Tibial nerve (tissue), 4 donors: ENCODE results near the gene TNNC1. TPM values are rescaled to one million over a fixed set of nuclear protein-coding genes. Genes with fewer than 3 reads are reported as not detected.
A peak's percentile ranks its signal among the peaks of the same experiment; 100 is the strongest.

Experiments
- DNase-seq, 2 donors: peaks; one replicate each; pipeline ENCODE4 v3.0.0-alpha.2; 2019; ENCODE audit warnings: low spot score in 2 of 2
- H3K27ac ChIP-seq, 4 donors: fragments of 200-600 bp; sonication (generic) in 3 of 4; one replicate each; pipeline ENCODE4 v1.5.1; 2017 to 2019; ENCODE audit warnings: mild to moderate bottlenecking in 1 of 4
- H3K27me3 ChIP-seq, 2 donors: fragments of 200-600 bp; sonication (generic) in 1 of 2; one replicate each; pipeline versions ENCODE4 v1.5.1 to v1.6.0; 2017 to 2019
- H3K36me3 ChIP-seq, 3 donors: fragments of 200-600 bp; sonication (generic); one replicate each; pipeline ENCODE4 v1.5.1; 2018 to 2019
- H3K4me1 ChIP-seq, 4 donors: fragments of 200-600 bp; sonication (generic) in 3 of 4; one replicate each; pipeline ENCODE4 v1.5.1; 2017 to 2019
- H3K4me3 ChIP-seq, 4 donors: fragments of 200-600 bp; sonication (generic) in 3 of 4; one replicate each; pipeline ENCODE4 v1.5.1; 2017 to 2019; ENCODE audit warnings: mild to moderate bottlenecking in 1 of 4, moderate library complexity in 1 of 4
- H3K9me3 ChIP-seq, 4 donors: fragments of 200-600 bp; sonication (generic) in 3 of 4; one replicate each; pipeline ENCODE4 v1.5.1; 2017 to 2019
- EP300 ChIP-seq, 2 donors: sonication (generic); formaldehyde crosslinking; IDR thresholded peaks; one replicate each; pipeline ENCODE4 v1.6.1; 2017; ENCODE audit warnings: antibody characterized with exemption in 2 of 2, mild to moderate bottlenecking in 1 of 2
- POLR2A ChIP-seq, 2 donors: fragments of 450-650 bp; IDR thresholded peaks; one replicate each; pipeline ENCODE4 v1.6.1; 2017; ENCODE audit warnings: antibody characterized with exemption in 2 of 2, mild to moderate bottlenecking in 2 of 2, moderate library complexity in 2 of 2
- WGBS, 2 donors: methylation state at CpG; one replicate each; pipeline ENCODE4 v1.1.5; 2018; 5-methylcytosine and 5-hydroxymethylcytosine counted together
- total RNA-seq, 4 donors: library from RNA; depleted of rRNA; stranded (reverse); fragments of >200 nt; gene quantifications; one replicate each; pipeline ENCODE4 v1.1.0, GENCODE V29; 2016
- TF ChIP-seq, protein P1 (sequence below), 5 experiments: fragments of 200-600 bp in 3 of 5; fragments of 450-650 bp in 2 of 5; sonication (generic) in 3 of 5; IDR thresholded peaks; one replicate each; pipeline ENCODE4 v1.5.1; 2016 to 2019; ENCODE audit warnings: antibody characterized with exemption in 5 of 5, mild to moderate bottlenecking in 3 of 5, moderate library complexity in 2 of 5

The TNNC1 gene
- total RNA-seq: 100 to 1,000 TPM; 235 to 624 (median 535) TPM

DNA sequence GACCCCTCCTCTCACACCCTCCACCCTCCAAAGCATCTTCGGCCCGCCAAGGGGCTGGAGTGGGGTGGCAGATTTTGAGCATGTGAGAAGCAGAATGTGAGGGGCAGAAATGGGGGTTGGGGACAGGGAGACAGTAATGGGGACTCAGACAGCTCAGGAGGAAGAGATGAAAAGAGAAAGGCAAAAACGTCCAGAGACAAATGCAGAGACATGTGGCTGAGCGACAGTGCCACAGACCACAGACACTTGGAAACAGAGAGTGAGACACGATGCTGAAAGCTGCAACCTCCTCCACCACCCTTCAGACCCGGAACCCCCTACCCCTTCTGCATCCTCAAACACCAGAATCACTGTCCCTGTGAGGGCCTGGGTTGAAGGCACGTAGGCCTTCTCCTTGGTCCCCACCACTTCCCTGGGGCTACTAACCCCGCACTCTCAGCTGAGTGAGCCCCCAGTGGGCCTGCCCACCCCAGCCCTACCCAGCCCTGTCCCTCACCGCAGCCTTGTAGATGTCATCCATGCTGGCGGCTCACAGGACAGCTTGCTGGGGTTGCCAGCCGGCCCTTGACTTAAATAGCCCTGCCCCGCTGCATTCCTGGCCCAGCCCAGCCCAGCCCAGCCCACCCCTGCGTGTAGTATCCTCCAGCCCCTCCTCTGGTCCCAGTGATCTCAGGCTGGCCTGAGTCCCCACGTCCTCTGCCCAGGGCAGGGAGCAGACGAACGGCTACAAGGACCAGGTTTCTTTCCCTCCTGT lies at the start of gene TNNC1:
Gene TNNC1, minus strand, starts transcription at position 546 of the 754 bp plus-strand sequence. Its CDS starts 26 bp downstream, at position 520.
- DNase-seq: no peak
- WGBS, 2 donors: 48 to 64% methylated on average over 12 to 16 of the region's 16 CpGs
- peak within 1 kb of the TSS; percentile 57 to 98 (median 96) for H3K4me3 ChIP-seq
- H3K36me3 ChIP-seq: peaks cover 0 to 15% (median 0%) of the 10 kb centered on the region in 3 donors
- TF ChIP-seq POLR2A (IDR thresholded peaks at IDR 0.05) (no peak), EP300 (IDR thresholded peaks at IDR 0.05) (no peak)
- TF ChIP-seq, protein P1, sequence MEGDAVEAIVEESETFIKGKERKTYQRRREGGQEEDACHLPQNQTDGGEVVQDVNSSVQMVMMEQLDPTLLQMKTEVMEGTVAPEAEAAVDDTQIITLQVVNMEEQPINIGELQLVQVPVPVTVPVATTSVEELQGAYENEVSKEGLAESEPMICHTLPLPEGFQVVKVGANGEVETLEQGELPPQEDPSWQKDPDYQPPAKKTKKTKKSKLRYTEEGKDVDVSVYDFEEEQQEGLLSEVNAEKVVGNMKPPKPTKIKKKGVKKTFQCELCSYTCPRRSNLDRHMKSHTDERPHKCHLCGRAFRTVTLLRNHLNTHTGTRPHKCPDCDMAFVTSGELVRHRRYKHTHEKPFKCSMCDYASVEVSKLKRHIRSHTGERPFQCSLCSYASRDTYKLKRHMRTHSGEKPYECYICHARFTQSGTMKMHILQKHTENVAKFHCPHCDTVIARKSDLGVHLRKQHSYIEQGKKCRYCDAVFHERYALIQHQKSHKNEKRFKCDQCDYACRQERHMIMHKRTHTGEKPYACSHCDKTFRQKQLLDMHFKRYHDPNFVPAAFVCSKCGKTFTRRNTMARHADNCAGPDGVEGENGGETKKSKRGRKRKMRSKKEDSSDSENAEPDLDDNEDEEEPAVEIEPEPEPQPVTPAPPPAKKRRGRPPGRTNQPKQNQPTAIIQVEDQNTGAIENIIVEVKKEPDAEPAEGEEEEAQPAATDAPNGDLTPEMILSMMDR (IDR thresholded peaks at IDR 0.05): no peak
- H3K9me3 ChIP-seq: no peaks in the 10 kb centered on the region
- H3K4me1 ChIP-seq: peaks cover 0 to 46% (median 13%) of the 10 kb centered on the region in 4 donors
- H3K27me3 ChIP-seq: no peaks in the 10 kb centered on the region
- H3K27ac ChIP-seq: peak within 1 kb of the TSS; percentile 82 to 98 (median 96)

DNA sequence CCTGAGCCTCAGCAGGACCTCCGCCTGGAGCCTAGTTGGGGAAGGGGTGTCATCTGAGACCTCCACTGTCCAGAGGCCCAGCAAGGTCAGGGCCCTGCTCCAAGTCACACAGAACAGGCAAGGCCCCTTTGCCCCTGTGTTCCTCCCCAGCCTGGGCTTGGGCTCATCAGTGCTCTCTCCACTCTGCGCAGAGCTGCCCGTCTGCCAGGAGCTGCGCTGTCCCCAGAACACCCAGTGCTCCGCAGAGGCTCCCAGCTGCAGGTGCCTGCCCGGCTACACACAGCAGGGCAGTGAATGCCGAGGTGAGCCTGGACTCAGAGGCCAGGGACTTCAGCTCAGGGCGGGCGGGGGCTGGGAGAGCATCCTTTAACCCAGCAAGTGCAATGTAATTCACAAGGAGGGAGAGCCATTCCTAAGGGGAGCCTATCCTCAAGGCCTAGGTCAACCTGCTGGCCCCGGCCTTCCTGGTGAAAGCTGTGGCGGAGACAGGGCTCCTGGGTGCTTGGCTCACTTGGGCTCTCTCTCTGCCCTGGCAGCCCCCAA lies 49.0 kb upstream of the TNNC1 start:
- whole genome bisulfite sequencing, 2 donors: 90 to 93% methylated on average over 4 to 7 of the region's 11 CpGs
- TF ChIP-seq POLR2A (IDR thresholded peaks at IDR 0.05) (no peak), EP300 (IDR thresholded peaks at IDR 0.05) (no peak)
- TF ChIP-seq, protein P1 (IDR thresholded peaks at IDR 0.05): no peak

DNA sequence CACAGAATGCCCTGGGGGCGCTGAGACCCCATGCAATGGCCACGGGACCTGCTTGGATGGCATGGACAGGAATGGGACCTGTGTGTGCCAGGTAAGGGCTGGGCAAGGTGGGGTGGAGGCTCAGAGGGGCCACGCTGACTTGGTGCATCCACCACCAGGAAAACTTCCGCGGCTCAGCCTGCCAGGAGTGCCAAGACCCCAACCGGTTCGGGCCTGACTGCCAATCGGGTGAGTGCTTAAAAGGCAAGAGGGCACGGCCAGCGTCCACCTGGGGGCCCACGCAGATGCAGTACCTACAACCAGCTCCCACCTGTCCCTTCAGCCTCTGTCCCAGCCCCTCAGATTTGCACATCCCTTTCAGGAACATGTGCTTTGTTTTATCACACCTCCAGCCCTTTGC lies 48.2 kb upstream of the TNNC1 start:
- H3K4me3 ChIP-seq: no peak overlapping the region
- 90 to 95% methylated on average over 11 of the region's 11 CpGs for WGBS, 2 donors

More for the DNA sequence above, 49.0 kb upstream of the TNNC1 start:
- Histone ChIP-seq H3K4me1 (peaks cover 0 to 15% (median 0%) of the 10 kb centered on the region in 4 donors), H3K36me3 (peaks cover 0 to 19% (median 0%) of the 10 kb centered on the region in 3 donors), H3K4me3 (no peak overlapping the region), H3K27me3 (no peaks in the 10 kb centered on the region), H3K27ac (no peak overlapping the region), H3K9me3 (no peaks in the 10 kb centered on the region)
- no peak for DNase-seq

GRCh38 chr3:52501046-52501445 lies 47.2 kb upstream of the TNNC1 start:
- no peak for DNase-seq
- no peaks in the 10 kb centered on the region for H3K9me3 ChIP-seq
- H3K36me3 ChIP-seq: peaks cover 0 to 8% (median 0%) of the 10 kb centered on the region in 3 donors
- no peaks in the 10 kb centered on the region for H3K27me3 ChIP-seq
- no peak overlapping the region for H3K27ac ChIP-seq
- TF ChIP-seq EP300 (IDR thresholded peaks at IDR 0.05) (no peak), POLR2A (IDR thresholded peaks at IDR 0.05) (no peak)
- TF ChIP-seq, protein P1 (IDR thresholded peaks at IDR 0.05): no peak
- H3K4me1 ChIP-seq: peaks cover 0 to 25% (median 4%) of the 10 kb centered on the region in 4 donors
- WGBS, 2 donors: 86 to 92% methylated on average over 10 to 11 of the region's 11 CpGs
- H3K4me3 ChIP-seq: no peak overlapping the region

More for the DNA sequence above, 48.2 kb upstream of the TNNC1 start:
- H3K9me3 ChIP-seq: no peaks in the 10 kb centered on the region
- H3K27ac ChIP-seq: no peak overlapping the region
- DNase-seq: no peak
- TF ChIP-seq, protein P1 (IDR thresholded peaks at IDR 0.05): no peak
- TF ChIP-seq POLR2A (IDR thresholded peaks at IDR 0.05) (no peak), EP300 (IDR thresholded peaks at IDR 0.05) (no peak)
- H3K4me1 ChIP-seq: peaks cover 0 to 18% (median under 1%) of the 10 kb centered on the region in 4 donors
- peaks cover 0 to 17% (median 0%) of the 10 kb centered on the region in 3 donors for H3K36me3 ChIP-seq
- H3K27me3 ChIP-seq: no peaks in the 10 kb centered on the region
